ENCODE results near the gene GNB1. TPM values are rescaled to one million over a fixed set of nuclear protein-coding genes. Genes with fewer than 3 reads are reported as not detected.
"Not testable (repeated sequence)": the region's sequence is repeated elsewhere in the genome, so short reads cannot be mapped to it uniquely, and the experiment has no call there.

GNB1 gene
- total and polyA plus RNA-seq, 4 donors: 114 to 338 (median 191) TPM

GRCh38 chr1:1752190-1752589, 138.7 kb downstream of the GNB1 start:
- Histone ChIP-seq H3K4me3 (no peak overlapping the region), H3K27me3 (ENCODE audit: control insufficient read depth in 3 of 3, insufficient read depth in 3 of 3, low read length in 2 of 3) (no peaks in the 10 kb centered on the region), H3K36me3 (ENCODE audit: control insufficient read depth in 4 of 4, insufficient read depth in 4 of 4, low read length in 4 of 4) (peaks cover 4 to 48% (median 10%) of the 10 kb centered on the region in 4 donors), H3K4me1 (ENCODE audit: control insufficient read depth in 5 of 5, insufficient read depth in 5 of 5, low read length in 5 of 5) (no peaks in the 10 kb centered on the region), H3K9ac (ENCODE audit: insufficient read depth in 1 of 2, low read length in 2 of 2) (no peak overlapping the region), H3K9me3 (ENCODE audit: control insufficient read depth in 4 of 4, insufficient read depth in 3 of 4, low read length in 3 of 4) (no peaks in the 10 kb centered on the region), H3K27ac (ENCODE audit: low read depth in 1 of 2, low read length in 1 of 2) (no peak overlapping the region)
- TF ChIP-seq, protein P1, sequence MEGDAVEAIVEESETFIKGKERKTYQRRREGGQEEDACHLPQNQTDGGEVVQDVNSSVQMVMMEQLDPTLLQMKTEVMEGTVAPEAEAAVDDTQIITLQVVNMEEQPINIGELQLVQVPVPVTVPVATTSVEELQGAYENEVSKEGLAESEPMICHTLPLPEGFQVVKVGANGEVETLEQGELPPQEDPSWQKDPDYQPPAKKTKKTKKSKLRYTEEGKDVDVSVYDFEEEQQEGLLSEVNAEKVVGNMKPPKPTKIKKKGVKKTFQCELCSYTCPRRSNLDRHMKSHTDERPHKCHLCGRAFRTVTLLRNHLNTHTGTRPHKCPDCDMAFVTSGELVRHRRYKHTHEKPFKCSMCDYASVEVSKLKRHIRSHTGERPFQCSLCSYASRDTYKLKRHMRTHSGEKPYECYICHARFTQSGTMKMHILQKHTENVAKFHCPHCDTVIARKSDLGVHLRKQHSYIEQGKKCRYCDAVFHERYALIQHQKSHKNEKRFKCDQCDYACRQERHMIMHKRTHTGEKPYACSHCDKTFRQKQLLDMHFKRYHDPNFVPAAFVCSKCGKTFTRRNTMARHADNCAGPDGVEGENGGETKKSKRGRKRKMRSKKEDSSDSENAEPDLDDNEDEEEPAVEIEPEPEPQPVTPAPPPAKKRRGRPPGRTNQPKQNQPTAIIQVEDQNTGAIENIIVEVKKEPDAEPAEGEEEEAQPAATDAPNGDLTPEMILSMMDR (IDR thresholded peaks at IDR 0.05; ENCODE audit: control extremely low read depth, extremely low read depth): no peak
- WGBS, 2 donors: 91 to 94% methylated on average over 11 of the region's 11 CpGs
- ATAC-seq (ENCODE audit: insufficient read depth, low FRiP score) (no peak), DNase-seq (no peak)

DNA sequence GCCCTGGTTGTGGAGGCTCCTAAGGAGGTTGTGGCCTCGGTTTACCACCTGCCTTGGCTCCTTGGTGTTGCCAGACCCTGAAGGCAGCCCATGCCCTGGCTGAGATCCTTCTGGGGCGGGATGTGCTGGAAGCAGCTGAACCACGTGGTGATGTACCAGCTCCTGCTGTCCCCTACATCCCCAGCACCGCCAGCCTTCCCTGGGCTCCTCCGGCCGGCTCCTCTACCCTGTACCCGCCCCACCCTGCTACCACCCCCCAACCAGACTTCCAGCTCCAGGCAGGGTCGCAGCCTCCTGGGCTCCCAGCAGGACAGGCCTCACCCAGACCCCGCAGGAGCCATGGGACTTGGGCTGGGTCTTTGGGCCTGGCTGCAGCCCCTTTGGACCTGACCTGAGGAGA, 140.9 kb downstream of the GNB1 start:
- H3K4me3 ChIP-seq; H3K9ac ChIP-seq (ENCODE audit: insufficient read depth in 1 of 2, low read length in 2 of 2); H3K9me3 ChIP-seq (ENCODE audit: control insufficient read depth in 4 of 4, insufficient read depth in 3 of 4, low read length in 3 of 4); H3K27me3 ChIP-seq (ENCODE audit: control insufficient read depth in 3 of 3, insufficient read depth in 3 of 3, low read length in 2 of 3); H3K4me1 ChIP-seq (ENCODE audit: control insufficient read depth in 5 of 5, insufficient read depth in 5 of 5, low read length in 5 of 5); ATAC-seq (ENCODE audit: insufficient read depth, low FRiP score); H3K27ac ChIP-seq (ENCODE audit: low read depth in 1 of 2, low read length in 1 of 2); DNase-seq: not testable (repeated sequence)
- peaks cover 0 to 27% (median 6%) of the 10 kb centered on the region in 4 donors for H3K36me3 ChIP-seq (ENCODE audit: control insufficient read depth in 4 of 4, insufficient read depth in 4 of 4, low read length in 4 of 4)
- WGBS, 2 donors: 92 to 93% methylated on average over 6 to 8 of the region's 9 CpGs

DNA sequence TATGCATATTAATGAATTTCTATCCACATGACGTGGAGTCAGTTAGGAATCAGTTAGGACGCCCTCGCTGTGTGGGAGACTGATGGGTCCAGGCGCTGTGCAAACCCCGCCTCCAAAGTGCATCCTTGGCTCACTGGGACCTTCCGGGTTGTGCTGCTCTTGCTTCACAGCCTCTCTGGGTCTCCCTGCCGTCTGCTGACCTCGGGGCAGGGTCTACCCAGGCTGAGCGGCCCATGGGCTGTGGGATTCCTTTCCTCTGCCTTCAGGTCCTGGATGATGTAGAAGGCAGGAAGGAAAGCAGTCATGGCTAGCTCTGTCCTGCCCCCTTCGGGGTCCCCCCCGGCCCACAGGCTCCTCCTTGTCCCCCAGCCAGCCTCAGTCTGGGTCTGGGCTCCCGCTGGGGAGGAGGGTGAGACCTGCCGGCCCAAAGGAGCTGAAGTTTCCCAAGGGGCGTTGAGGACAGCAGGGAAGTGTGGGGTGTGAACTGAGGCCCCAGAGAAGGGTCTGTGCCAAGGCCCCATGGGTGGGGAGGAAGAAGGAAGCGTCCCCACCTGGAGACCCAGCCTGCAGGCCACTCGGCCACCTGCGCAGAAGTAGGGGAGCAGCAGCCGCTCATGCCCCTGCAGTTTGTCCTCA, 142.1 kb downstream of the GNB1 start:
- TF ChIP-seq, protein P1 (IDR thresholded peaks at IDR 0.05; ENCODE audit: control extremely low read depth, extremely low read depth): no peak
- no peak for DNase-seq
- no peak overlapping the region for H3K4me3 ChIP-seq
- ATAC-seq (ENCODE audit: insufficient read depth, low FRiP score): no peak
- no peak overlapping the region for H3K27ac ChIP-seq (ENCODE audit: low read depth in 1 of 2, low read length in 1 of 2)
- H3K27me3 ChIP-seq (ENCODE audit: control insufficient read depth in 3 of 3, insufficient read depth in 3 of 3, low read length in 2 of 3): no peaks in the 10 kb centered on the region
- H3K4me1 ChIP-seq (ENCODE audit: control insufficient read depth in 5 of 5, insufficient read depth in 5 of 5, low read length in 5 of 5): no peaks in the 10 kb centered on the region
- H3K9me3 ChIP-seq (ENCODE audit: control insufficient read depth in 4 of 4, insufficient read depth in 3 of 4, low read length in 3 of 4): no peaks in the 10 kb centered on the region
- H3K9ac ChIP-seq (ENCODE audit: insufficient read depth in 1 of 2, low read length in 2 of 2): no peak overlapping the region
- 71 to 78% methylated on average over 18 of the region's 18 CpGs for WGBS, 2 donors
- H3K36me3 ChIP-seq (ENCODE audit: control insufficient read depth in 4 of 4, insufficient read depth in 4 of 4, low read length in 4 of 4): peaks cover 0 to 18% (median 3%) of the 10 kb centered on the region in 4 donors

DNA sequence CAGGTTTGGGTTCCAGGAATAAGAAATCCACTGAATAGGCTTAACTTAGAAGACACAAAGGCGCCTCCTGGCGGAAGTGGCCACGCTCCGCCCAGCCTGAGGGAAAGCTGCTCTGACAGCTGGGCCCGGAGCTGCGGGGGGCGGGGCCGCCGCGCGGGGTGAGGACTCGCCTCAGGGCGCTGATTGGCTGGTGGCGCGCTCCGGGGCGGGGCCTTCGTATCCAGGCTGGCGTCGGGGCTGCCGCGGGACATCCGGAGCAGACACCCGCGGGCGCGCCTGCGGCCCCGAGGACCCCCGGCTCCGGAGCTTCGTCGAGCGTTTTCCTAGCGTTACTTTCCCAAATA, 144.3 kb downstream of the GNB1 start:
- not testable (repeated sequence) for H3K27me3 ChIP-seq (ENCODE audit: control insufficient read depth in 3 of 3, insufficient read depth in 3 of 3, low read length in 2 of 3); H3K4me1 ChIP-seq (ENCODE audit: control insufficient read depth in 5 of 5, insufficient read depth in 5 of 5, low read length in 5 of 5); H3K9me3 ChIP-seq (ENCODE audit: control insufficient read depth in 4 of 4, insufficient read depth in 3 of 4, low read length in 3 of 4); DNase-seq; H3K9ac ChIP-seq (ENCODE audit: insufficient read depth in 1 of 2, low read length in 2 of 2); H3K4me3 ChIP-seq; H3K36me3 ChIP-seq (ENCODE audit: control insufficient read depth in 4 of 4, insufficient read depth in 4 of 4, low read length in 4 of 4)
- ATAC-seq (ENCODE audit: insufficient read depth, low FRiP score): peak; percentile 93
- peak overlapping the region; percentile 70 to 91 for H3K27ac ChIP-seq (ENCODE audit: low read depth in 1 of 2, low read length in 1 of 2)
- WGBS, 2 donors: no CpG with 5 or more reads among the region's 35 CpGs

GRCh38 chr1:1745651-1746565, 145.0 kb downstream of the GNB1 start:
- not testable (repeated sequence) for H3K36me3 ChIP-seq (ENCODE audit: control insufficient read depth in 4 of 4, insufficient read depth in 4 of 4, low read length in 4 of 4); H3K9me3 ChIP-seq (ENCODE audit: control insufficient read depth in 4 of 4, insufficient read depth in 3 of 4, low read length in 3 of 4); H3K9ac ChIP-seq (ENCODE audit: insufficient read depth in 1 of 2, low read length in 2 of 2); H3K27me3 ChIP-seq (ENCODE audit: control insufficient read depth in 3 of 3, insufficient read depth in 3 of 3, low read length in 2 of 3); H3K4me3 ChIP-seq; H3K4me1 ChIP-seq (ENCODE audit: control insufficient read depth in 5 of 5, insufficient read depth in 5 of 5, low read length in 5 of 5)
- 0 to 1% methylated on average over 20 to 77 of the region's 101 CpGs for WGBS, 2 donors
- DNase-seq (peak; percentile 84 to 90 (median 88)), ATAC-seq (ENCODE audit: insufficient read depth, low FRiP score) (peak; percentile 92)
- peak overlapping the region; percentile 91 to 94 for H3K27ac ChIP-seq (ENCODE audit: low read depth in 1 of 2, low read length in 1 of 2)

DNA sequence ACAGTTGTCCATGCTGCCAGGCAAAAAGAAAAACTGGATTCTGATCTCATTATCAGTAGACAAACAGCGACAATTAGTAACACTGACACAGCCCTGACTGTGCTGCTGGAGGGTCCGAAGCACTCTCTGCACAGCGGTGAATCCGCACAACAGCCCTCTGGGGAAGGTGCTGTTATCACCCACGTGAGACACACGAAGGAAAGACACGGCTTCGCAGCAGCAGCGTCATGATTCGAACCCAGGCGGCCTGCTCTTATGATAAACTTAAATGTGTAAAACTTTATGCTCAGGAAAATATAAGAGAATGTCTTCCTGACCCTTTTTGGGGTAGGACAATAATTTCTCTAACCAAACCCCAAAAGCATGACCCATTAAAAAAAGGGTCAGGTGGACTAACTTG, 148.4 kb downstream of the GNB1 start:
- 87% methylated on average over 11 of the region's 11 CpGs for WGBS, 2 donors
- DNase-seq; ATAC-seq (ENCODE audit: insufficient read depth, low FRiP score): not testable (repeated sequence)

More for the DNA sequence above, 148.4 kb downstream of the GNB1 start:
- H3K27ac ChIP-seq (ENCODE audit: low read depth in 1 of 2, low read length in 1 of 2); H3K4me1 ChIP-seq (ENCODE audit: control insufficient read depth in 5 of 5, insufficient read depth in 5 of 5, low read length in 5 of 5); H3K9ac ChIP-seq (ENCODE audit: insufficient read depth in 1 of 2, low read length in 2 of 2); H3K4me3 ChIP-seq; H3K9me3 ChIP-seq (ENCODE audit: control insufficient read depth in 4 of 4, insufficient read depth in 3 of 4, low read length in 3 of 4); H3K36me3 ChIP-seq (ENCODE audit: control insufficient read depth in 4 of 4, insufficient read depth in 4 of 4, low read length in 4 of 4); H3K27me3 ChIP-seq (ENCODE audit: control insufficient read depth in 3 of 3, insufficient read depth in 3 of 3, low read length in 2 of 3): not testable (repeated sequence)

All from lung (tissue), 12 donors.